ENCODE measurements around the gene TTLL5. TPM values are rescaled to one million over a fixed set of nuclear protein-coding genes. Genes with fewer than 3 reads are reported as not detected.

Gene TTLL5
- total RNA-seq (10 to 100 TPM in 3 of 4 donors, 1 to 10 TPM in 1; 5.7 to 17.2 (median 11.0) TPM), polyA plus RNA-seq (1 to 10 TPM; 4.6 to 9.1 (median 5.5) TPM)
- long read RNA-seq, donor 1 = 0 reads
- long read RNA-seq, donor 2, partial matches to known transcripts = 1 of 4 reads
- long read RNA-seq, donor 2, other reads (novel, unspliced or antisense) = 3 of 4 reads

GRCh38 chr14:75660630-75661498, at the start of gene TTLL5, which contains the start of gene ERG28:
TTLL5 (plus strand) TSS chr14:75661246; CDS start chr14:75663150, 1,904 bp downstream.
ERG28 (minus strand) TSS chr14:75660876; CDS start chr14:75657502, 3,374 bp downstream.
- Histone ChIP-seq H3K36me3 (ENCODE audit: insufficient read depth in 1 of 2, low read depth in 1 of 2) (peaks cover 0 to 10% of the 10 kb centered on the region in 2 donors), H3K4me1 (peaks cover 30% of the 10 kb centered on the region), H3K9me3 (no peaks in the 10 kb centered on the region), H3K4me3 (peak within 1 kb of the TSS; percentile 93), H3K27ac (peak within 1 kb of the TSS; percentile 77), H3K27me3 (ENCODE audit: insufficient read depth in 3 of 3, low read length in 2 of 3) (no peaks in the 10 kb centered on the region)
- intact Hi-C loops (cut with DNase I) = loop anchor here in 1 of 2 donors (5.0 kb wide), 1 partner anchor 321 kb away; the partner anchor contains the start of gene TGFB3
- peak; percentile 96 to 97 (median 96) for ATAC-seq
- no peak for TF ChIP-seq CTCF (IDR thresholded peaks at IDR 0.05)
- WGBS, 3 donors = 0% methylated on average over 48 to 60 of the region's 60 CpGs
- peak; percentile 96 to 98 for DNase-seq

GRCh38 chr14:75612157-75612556, 48.9 kb upstream of the TTLL5 start:
- 65 to 71% (median 67%) methylated on average over 4 of the region's 4 CpGs for WGBS, 3 donors
- no peak for ATAC-seq
- no peaks in the 10 kb centered on the region for H3K36me3 ChIP-seq (ENCODE audit: insufficient read depth in 1 of 2, low read depth in 1 of 2)
- H3K4me3 ChIP-seq = no peak overlapping the region
- H3K27ac ChIP-seq = no peak overlapping the region
- DNase-seq = no peak
- peaks cover 3% of the 10 kb centered on the region for H3K9me3 ChIP-seq
- H3K27me3 ChIP-seq (ENCODE audit: insufficient read depth in 3 of 3, low read length in 2 of 3) = no peaks in the 10 kb centered on the region
- intact Hi-C loops (cut with DNase I) = no loop called here
- peaks cover 7% of the 10 kb centered on the region for H3K4me1 ChIP-seq
- TF ChIP-seq CTCF (IDR thresholded peaks at IDR 0.05) = no peak

- peaks cover 7% of the 10 kb centered on the region for H3K4me1 ChIP-seq
- no peak for TF ChIP-seq CTCF (IDR thresholded peaks at IDR 0.05)
- H3K36me3 ChIP-seq (ENCODE audit: insufficient read depth in 1 of 2, low read depth in 1 of 2) = no peaks in the 10 kb centered on the region
Measured at GRCh38 chr14:75614179-75614578, 46.9 kb upstream of the TTLL5 start.

GRCh38 chr14:75615200-75615599, 45.8 kb upstream of the TTLL5 start:
- Histone ChIP-seq H3K9me3 (no peaks in the 10 kb centered on the region), H3K27me3 (ENCODE audit: insufficient read depth in 3 of 3, low read length in 2 of 3) (no peaks in the 10 kb centered on the region), H3K27ac (no peak overlapping the region), H3K4me1 (peaks cover 5% of the 10 kb centered on the region), H3K36me3 (ENCODE audit: insufficient read depth in 1 of 2, low read depth in 1 of 2) (no peaks in the 10 kb centered on the region), H3K4me3 (no peak overlapping the region)
- DNase-seq = no peak
- intact Hi-C loops (cut with DNase I) = no loop called here
- no peak for TF ChIP-seq CTCF (IDR thresholded peaks at IDR 0.05)
- 73 to 78% (median 75%) methylated on average over 4 of the region's 4 CpGs for WGBS, 3 donors
- ATAC-seq = peak in 1 of 4 donors; percentile 26

More at GRCh38 chr14:75614179-75614578, 46.9 kb upstream of the TTLL5 start:
- Histone ChIP-seq H3K9me3 (no peaks in the 10 kb centered on the region), H3K27me3 (ENCODE audit: insufficient read depth in 3 of 3, low read length in 2 of 3) (no peaks in the 10 kb centered on the region), H3K4me3 (no peak overlapping the region), H3K27ac (no peak overlapping the region)
- WGBS, 3 donors = 66 to 71% (median 69%) methylated on average over 4 of the region's 4 CpGs
- intact Hi-C loops (cut with DNase I) = no loop called here
- DNase-seq = no peak
- ATAC-seq = no peak
